Stimulated activated effector memory CD8-positive, alpha-beta T cell treated with anti-CD3 and anti-CD28 coated beads, Interleukin-12 subunit alpha, Interleukin-12 subunit beta, amount 100 ng/mL, for 72 hours (primary cell): Measurements from ENCODE around the gene SV2C.
"Not testable (repeated sequence)": the region's sequence is repeated elsewhere in the genome, so short reads cannot be mapped to it uniquely, and the experiment has no call there.

ENCODE experiments used
- ATAC-seq: fragments of 150-1000 bp; cut with Tn5 transposase; 2 replicates; pipeline ENCODE4 v1.10.0; 2021
- DNase-seq, 2 donors: peaks; one replicate each; pipeline ENCODE4 v3.0.0; 2021 to 2022; ENCODE audit warnings: low spot score in 2 of 2
- H3K27ac Mint-ChIP-seq: one replicate; pipeline ENCODE4 v1.8.0; 2022; ENCODE audit warnings: mild to moderate bottlenecking, mixed read lengths
- H3K36me3 Mint-ChIP-seq: one replicate; pipeline ENCODE4 v1.8.0; 2022; ENCODE audit warnings: mild to moderate bottlenecking, mixed read lengths
- H3K4me1 Mint-ChIP-seq: one replicate; pipeline ENCODE4 v1.8.0; 2022; ENCODE audit warnings: mixed read lengths
- H3K4me3 Mint-ChIP-seq: one replicate; pipeline ENCODE4 v1.8.0; 2022; ENCODE audit warnings: mild to moderate bottlenecking, mixed read lengths
- H3K9me3 Mint-ChIP-seq: one replicate; pipeline ENCODE4 v1.8.0; 2022; ENCODE audit warnings: mixed read lengths

SV2C gene

DNA sequence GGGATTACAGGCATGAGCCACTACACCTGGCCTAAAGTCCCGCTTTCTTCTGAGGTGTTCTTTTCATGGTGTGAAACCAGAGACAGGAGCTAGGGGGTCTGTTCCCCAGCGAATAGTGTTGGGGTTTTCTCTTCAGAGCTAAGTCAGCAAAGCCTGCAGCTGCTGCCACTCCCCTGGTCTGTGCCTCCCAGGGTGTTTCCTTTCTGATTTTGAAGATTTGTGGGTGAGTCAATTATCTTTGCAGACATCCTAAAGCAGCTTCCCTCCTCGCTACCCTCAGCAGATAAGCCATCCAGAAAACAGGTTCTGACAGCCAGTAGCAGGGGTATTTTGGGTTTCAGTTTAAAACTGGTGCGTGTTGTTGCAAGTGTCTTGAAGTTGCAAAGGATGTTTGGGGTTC lies 247.9 kb downstream of the SV2C start:
- Mint-ChIP-seq H3K4me3 (peak overlapping the region; percentile 40), H3K36me3 (no peaks in the 10 kb centered on the region), H3K9me3 (no peaks in the 10 kb centered on the region), H3K4me1 (peaks cover 73% of the 10 kb centered on the region), H3K27ac (peak overlapping the region; percentile 89)
- DNase-seq (peak in 1 of 2 donors; percentile 50), ATAC-seq (peak; percentile 60)

DNA sequence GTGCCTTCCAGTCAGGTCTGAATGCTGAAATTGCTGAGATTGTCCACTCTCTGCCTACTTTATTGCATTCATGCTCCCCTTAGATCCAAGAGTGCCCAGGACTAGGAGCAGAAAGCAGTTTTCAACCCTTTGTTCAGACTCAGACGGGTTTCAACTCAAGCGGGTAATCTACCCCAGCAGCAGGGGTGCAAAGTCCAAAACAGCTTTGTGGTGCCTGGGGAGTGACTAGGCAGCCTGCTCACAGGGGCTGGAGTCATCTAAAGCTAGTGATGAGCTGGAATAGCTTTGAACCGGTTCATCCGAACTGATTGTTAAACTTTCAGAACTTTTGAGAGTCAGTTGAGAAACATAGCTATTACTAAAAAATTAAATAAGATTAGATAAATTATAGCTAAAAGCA lies 248.9 kb downstream of the SV2C start:
- Mint-ChIP-seq H3K36me3 (no peaks in the 10 kb centered on the region), H3K27ac (no peak overlapping the region), H3K4me1 (peaks cover 63% of the 10 kb centered on the region), H3K4me3 (no peak overlapping the region), H3K9me3 (no peaks in the 10 kb centered on the region)
- DNase-seq (no peak), ATAC-seq (no peak)

DNA sequence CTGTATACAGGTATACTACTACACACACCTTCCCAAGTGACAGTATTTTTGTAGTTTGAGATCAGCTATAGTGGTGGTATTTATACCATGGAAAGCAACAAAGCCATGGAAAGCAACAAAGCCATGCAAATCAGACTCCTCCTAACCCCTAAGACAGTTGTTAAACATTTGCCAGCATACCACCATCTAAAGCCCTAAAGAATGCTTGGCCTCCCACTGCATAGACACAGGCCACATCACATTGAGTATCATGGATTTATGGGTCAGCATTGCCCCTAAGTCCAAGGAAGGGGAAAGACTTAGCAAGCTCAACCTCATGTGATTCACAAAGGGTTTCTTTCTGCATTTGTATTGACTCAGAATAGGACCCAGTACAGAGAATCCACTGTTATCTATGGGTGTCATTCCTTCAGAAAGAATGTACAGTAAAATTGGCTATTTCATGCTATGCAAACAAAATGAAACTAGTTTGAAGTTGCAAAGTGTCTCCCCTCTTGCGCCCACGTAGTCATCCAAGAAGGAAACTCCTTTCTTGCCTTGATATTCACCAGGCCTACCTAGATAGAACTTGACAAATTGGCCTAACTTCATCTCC lies 249.5 kb downstream of the SV2C start:
- H3K36me3 Mint-ChIP-seq = no peaks in the 10 kb centered on the region
- no peak overlapping the region for H3K27ac Mint-ChIP-seq
- peaks cover 61% of the 10 kb centered on the region for H3K4me1 Mint-ChIP-seq
- no peak overlapping the region for H3K4me3 Mint-ChIP-seq
- no peaks in the 10 kb centered on the region for H3K9me3 Mint-ChIP-seq
- DNase-seq (no peak), ATAC-seq (peak; percentile 81)

DNA sequence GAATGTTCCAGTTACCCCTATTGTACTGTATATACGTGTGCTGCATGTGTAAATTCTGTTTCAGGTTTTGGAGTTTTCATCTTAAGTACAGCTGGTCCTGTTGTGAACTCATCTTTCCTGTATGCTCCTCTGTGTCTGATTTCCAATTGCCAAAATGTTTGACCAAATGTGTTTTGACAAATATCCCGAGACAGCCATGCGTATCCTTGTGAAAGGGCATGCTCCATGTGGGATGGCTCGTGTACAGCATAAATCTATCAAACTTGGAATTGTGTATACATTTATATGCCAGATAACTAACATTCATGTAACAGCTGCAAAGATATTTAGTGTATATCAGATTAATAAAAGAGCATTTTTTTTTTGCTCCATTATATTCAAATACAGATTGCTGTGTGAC lies 250.4 kb downstream of the SV2C start:
- H3K36me3 Mint-ChIP-seq = no peaks in the 10 kb centered on the region
- no peak overlapping the region for H3K4me3 Mint-ChIP-seq
- no peak overlapping the region for H3K27ac Mint-ChIP-seq
- H3K4me1 Mint-ChIP-seq = peaks cover 61% of the 10 kb centered on the region
- no peaks in the 10 kb centered on the region for H3K9me3 Mint-ChIP-seq
- ATAC-seq (no peak), DNase-seq (no peak)

DNA sequence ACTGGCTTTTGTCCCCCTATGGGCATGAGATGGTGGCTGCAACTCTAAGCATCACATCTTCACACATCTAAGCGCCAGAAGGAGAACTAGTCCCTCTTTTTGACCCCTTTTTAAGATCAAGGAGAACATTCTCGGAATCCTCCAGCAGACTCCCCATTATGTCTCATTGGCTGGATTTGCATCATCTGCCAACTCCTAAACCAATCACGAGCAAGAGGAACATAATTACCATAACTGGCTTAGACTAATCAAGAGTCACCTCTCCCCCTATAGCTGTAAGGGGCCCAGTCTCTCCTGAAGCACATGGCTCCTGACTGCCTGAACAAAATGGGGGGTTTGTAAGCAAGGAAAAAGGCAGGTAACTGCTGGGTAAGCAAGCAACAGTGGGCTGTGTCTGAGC lies 251.4 kb downstream of the SV2C start:
- ATAC-seq (no peak), DNase-seq (no peak)
- Mint-ChIP-seq H3K36me3 (no peaks in the 10 kb centered on the region), H3K27ac (no peak overlapping the region), H3K4me3 (no peak overlapping the region), H3K4me1 (peaks cover 52% of the 10 kb centered on the region), H3K9me3 (no peaks in the 10 kb centered on the region)

DNA sequence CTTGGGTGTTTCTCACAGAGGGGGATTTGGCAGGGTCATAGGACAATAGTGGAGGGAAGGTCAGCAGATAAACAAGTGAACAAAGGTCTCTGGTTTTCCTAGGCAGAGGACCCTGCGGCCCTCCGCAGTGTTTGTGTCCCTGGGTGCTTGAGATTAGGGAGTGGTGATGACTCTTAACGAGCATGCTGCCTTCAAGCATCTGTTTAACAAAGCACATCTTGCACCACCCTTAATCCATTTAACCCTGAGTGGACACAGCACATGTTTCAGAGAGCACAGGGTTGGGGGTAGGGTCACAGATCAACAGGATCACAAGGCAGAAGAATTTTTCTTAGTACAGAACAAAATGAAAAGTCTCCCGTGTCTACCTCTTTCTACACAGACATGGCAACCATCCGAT lies 252.3 kb downstream of the SV2C start:
- not testable (repeated sequence) for H3K36me3 Mint-ChIP-seq, H3K9me3 Mint-ChIP-seq, DNase-seq, H3K27ac Mint-ChIP-seq, ATAC-seq, H3K4me3 Mint-ChIP-seq
- H3K4me1 Mint-ChIP-seq = peaks cover 43% of the 10 kb centered on the region

DNA sequence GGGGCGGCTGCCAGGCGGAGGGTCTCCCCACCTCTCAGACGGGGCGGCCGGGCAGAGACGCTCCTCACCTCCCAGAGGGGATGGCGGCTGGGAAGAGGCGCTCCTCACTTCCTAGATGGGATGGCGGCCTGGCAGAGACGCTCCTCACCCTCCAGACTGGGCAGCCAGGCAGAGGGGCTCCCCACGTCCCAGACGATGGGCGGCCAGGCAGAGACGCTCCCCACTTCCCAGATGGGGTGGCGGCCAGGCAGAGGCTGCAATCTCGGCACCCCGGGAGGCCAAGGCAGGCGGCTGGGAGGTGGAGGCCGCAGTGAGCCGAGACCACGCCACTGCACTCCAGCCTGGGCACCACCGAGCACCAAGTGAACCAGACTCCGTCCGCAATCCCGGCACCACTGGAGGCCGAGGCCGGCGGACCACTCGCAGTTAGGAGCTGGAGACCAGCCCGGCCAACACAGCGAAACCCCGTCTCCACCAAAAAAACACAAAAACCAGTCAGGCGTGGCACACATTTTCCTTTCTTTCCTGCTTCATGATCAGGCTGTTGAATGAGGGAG lies 253.1 kb downstream of the SV2C start:
- H3K36me3 Mint-ChIP-seq = not testable (repeated sequence)
- peaks cover 36% of the 10 kb centered on the region for H3K4me1 Mint-ChIP-seq

DNA sequence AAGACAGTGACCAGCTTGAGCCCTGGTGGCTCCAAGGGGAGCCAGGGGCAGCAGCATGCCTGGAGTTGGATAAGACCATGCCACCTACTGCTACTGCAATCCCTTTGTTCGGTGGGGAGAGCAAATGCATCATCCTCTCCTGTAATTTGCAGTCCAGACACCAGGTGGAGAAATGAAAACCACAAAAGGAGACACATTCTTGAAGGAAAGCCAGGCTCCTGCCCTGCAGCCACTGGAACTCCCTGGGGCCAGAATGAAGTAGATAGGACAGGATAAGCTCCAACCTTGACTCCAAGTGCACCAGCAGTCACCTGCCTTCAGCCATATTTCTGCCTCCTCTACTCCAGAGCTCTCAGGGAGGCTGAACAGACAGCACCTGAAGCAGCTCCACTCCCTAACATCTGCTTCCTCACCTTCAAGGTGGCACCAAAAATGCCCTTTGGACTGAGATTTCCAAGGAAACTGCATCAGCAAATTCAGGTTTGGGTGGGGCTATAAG lies 254.8 kb downstream of the SV2C start:
- no peak overlapping the region for H3K4me3 Mint-ChIP-seq
- peaks cover 30% of the 10 kb centered on the region for H3K4me1 Mint-ChIP-seq
- no peak overlapping the region for H3K27ac Mint-ChIP-seq
- no peaks in the 10 kb centered on the region for H3K9me3 Mint-ChIP-seq
- peak in 1 of 2 donors; percentile 59 for DNase-seq
- no peaks in the 10 kb centered on the region for H3K36me3 Mint-ChIP-seq
- peak; percentile 70 for ATAC-seq

More for the DNA sequence above, 253.1 kb downstream of the SV2C start:
- not testable (repeated sequence) for H3K27ac Mint-ChIP-seq, ATAC-seq, H3K4me3 Mint-ChIP-seq, DNase-seq, H3K9me3 Mint-ChIP-seq

DNA sequence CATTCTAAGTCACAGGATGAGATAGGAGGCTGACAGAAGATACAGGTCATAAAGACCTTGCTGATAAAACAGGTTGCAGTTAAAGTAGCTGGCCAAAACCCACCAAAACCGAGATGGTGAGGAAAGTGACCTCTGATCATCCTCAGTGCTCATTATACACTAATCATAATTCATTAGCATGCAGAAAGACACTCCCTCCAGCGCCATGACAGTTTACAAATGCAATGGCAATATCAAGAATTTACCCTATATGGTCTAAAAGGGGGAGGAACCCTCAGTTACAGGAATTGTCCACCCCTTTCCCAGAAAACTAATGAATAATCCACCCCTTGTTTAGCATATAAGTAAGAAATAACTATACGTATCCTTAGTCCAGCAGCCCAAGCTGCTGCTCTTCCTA lies 256.7 kb downstream of the SV2C start:
- Mint-ChIP-seq H3K4me3 (no peak overlapping the region), H3K36me3 (no peaks in the 10 kb centered on the region), H3K27ac (no peak overlapping the region), H3K9me3 (no peaks in the 10 kb centered on the region), H3K4me1 (peaks cover 22% of the 10 kb centered on the region)
- no peak for ATAC-seq
- DNase-seq = no peak

DNA sequence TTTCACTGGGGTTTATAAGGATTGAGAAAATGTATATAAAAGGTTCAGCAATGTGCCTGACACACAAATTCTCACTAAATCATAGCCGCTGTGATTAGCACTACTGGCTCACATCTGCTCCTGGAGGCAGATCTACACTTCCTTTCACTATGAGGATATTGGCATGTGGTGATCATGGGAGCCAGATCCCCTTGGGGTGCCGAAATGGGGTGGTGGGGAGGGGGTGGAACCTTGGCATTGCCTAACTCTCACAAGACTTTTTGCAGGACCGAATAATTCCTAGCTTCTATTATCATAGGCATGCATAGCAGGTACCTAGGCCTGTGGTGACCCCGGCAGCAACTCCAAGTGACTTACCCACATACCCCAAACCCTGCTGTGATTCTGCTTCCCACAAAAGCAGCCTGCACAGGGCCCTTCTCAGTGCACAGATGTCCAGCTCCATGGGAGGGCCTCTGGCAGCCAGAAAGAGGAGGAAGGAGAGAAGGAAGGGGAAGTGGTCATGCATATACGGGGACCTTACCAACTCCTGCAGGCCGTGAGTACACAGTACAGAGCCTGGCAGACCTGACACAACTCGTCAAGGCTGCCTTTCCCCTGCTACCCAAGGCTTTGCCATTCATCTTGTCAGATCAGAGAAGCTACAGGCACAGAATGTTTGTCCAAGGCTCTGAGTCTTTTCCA lies 258.6 kb downstream of the SV2C start:
- peak overlapping the region; percentile 32 for H3K27ac Mint-ChIP-seq
- H3K36me3 Mint-ChIP-seq = no peaks in the 10 kb centered on the region
- DNase-seq (peak in 1 of 2 donors; percentile 51), ATAC-seq (peak; percentile 54)
- no peak overlapping the region for H3K4me3 Mint-ChIP-seq
- peaks cover 22% of the 10 kb centered on the region for H3K4me1 Mint-ChIP-seq
- H3K9me3 Mint-ChIP-seq = no peaks in the 10 kb centered on the region

DNA sequence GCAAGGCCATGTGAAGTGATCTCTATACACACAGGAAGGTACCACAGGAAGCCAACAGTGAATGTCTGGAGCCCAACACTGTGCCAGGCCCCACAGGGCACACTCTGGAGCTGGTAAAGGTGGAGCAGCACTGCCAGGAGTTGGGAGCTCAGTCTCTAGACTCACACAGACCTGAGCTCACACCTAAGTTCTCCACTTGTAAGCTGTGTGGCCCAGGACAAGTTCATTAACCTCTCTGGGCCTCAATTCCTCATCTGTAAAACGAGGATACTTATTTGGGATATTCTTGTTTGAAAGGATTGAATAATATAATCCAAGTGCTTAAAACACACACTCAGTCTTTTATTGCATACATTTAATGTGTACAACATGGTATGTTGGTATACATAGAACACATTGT lies 259.3 kb downstream of the SV2C start:
- no peak overlapping the region for H3K4me3 Mint-ChIP-seq
- no peaks in the 10 kb centered on the region for H3K36me3 Mint-ChIP-seq
- H3K4me1 Mint-ChIP-seq = peaks cover 21% of the 10 kb centered on the region
- peak overlapping the region; percentile 32 for H3K27ac Mint-ChIP-seq
- no peak for DNase-seq
- H3K9me3 Mint-ChIP-seq = no peaks in the 10 kb centered on the region
- no peak for ATAC-seq

DNA sequence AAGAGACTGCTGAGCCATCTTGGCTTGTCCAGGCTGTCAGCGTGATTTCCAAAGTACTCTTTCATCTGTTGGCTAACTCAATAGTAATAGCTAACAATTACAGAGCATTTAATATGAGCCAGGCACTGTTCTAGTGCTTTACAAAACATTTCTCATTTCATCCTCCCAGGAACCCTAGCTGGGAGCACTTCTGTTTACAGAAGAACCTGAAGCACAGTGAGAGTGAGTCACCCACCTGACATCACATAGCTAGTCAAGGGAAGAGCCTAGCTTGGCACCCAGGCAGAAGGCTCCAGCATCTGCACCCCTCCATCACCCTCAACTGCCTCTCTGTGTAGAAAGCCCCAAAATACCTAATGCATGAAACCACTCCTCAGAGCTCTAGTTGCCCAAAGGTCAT lies 262.4 kb downstream of the SV2C start:
- no peaks in the 10 kb centered on the region for H3K9me3 Mint-ChIP-seq
- no peak overlapping the region for H3K4me3 Mint-ChIP-seq

DNA sequence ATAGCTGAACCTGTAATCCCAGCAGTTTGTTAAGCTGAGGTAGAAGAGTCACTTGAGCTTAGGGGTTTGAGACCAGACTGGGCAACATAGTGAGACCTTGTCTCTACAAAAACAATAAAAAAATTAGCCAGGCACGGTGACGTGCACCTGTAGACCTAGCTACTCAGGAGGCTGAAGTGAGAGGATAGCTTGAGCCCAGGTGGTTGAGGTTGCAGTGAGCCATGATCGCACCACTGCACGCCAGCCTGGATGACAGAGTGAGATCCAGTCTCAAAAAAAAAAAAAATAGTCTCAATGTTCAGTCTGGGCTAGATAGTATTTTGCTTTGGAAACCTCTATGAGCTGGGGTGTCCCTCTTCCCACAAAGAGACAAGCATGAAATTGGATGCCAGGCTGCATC lies 268.0 kb downstream of the SV2C start:
- no peak for ATAC-seq
- no peaks in the 10 kb centered on the region for H3K9me3 Mint-ChIP-seq
- no peak overlapping the region for H3K27ac Mint-ChIP-seq
- H3K4me1 Mint-ChIP-seq = no peaks in the 10 kb centered on the region
- H3K4me3 Mint-ChIP-seq = no peak overlapping the region
- DNase-seq = no peak
- H3K36me3 Mint-ChIP-seq = no peaks in the 10 kb centered on the region

More for the DNA sequence above, 262.4 kb downstream of the SV2C start:
- ATAC-seq (no peak), DNase-seq (no peak)
- Mint-ChIP-seq H3K4me1 (peaks cover 9% of the 10 kb centered on the region), H3K27ac (no peak overlapping the region), H3K36me3 (no peaks in the 10 kb centered on the region)

DNA sequence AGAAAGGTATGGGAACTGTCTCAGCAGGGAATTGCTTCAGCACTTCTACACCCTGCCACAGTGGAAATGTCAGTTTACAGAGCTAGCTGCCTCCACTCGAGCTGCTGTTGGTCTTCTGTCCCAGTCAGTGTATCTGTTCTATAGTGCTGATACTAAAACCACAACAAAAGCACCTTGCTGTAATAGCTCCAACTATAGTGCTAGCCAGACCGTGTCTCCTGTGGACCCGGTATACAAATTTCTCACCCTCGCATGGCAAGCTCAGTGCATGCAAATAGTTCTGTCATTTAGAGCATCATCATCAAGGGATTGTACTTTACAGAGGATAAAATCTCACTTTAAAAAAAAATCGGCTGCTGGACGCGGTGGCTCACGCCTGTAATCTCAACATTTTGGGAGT lies 268.4 kb downstream of the SV2C start:
- Mint-ChIP-seq H3K9me3 (no peaks in the 10 kb centered on the region), H3K27ac (no peak overlapping the region), H3K4me1 (no peaks in the 10 kb centered on the region), H3K36me3 (no peaks in the 10 kb centered on the region), H3K4me3 (no peak overlapping the region)
- DNase-seq = no peak
- ATAC-seq = peak; percentile 36

DNA sequence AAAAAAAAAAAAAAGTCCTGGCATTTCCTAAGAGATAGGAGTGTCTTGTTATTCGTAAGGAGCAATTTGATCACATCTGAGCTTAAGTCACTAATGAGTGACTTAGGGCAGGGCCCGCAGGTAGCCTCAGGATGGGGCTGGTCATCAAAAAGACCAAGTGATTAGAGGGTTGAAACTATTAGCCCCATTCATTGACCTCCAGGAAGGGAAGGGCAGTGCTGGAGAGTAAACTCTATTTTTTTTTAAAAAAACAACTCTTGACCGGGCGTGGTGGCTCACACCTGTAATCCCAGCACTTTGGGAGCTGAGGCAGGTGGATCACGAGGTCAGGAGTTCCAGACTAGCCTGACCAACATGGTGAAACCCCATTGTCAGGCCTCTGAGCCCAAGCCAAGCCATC lies 273.7 kb downstream of the SV2C start:
- ATAC-seq = no peak
- Mint-ChIP-seq H3K4me1 (peaks cover 7% of the 10 kb centered on the region), H3K9me3 (no peaks in the 10 kb centered on the region), H3K4me3 (no peak overlapping the region), H3K36me3 (no peaks in the 10 kb centered on the region), H3K27ac (no peak overlapping the region)
- no peak for DNase-seq
